HepG2 (cell line): ENCODE measurements around the gene MED9. TPM values are rescaled to one million over a fixed set of nuclear protein-coding genes. Genes with fewer than 3 reads are reported as not detected.
"Not testable (repeated sequence)": the region's sequence is repeated elsewhere in the genome, so short reads cannot be mapped to it uniquely, and the experiment has no call there.

Source experiments
- ATAC-seq: fragments of 200-7000 bp; cut with Tn5 transposase; 3 replicates; pipeline ENCODE4 v1.9.1; 2020; ENCODE audit warnings: mild to moderate bottlenecking, moderate library complexity
- BruUV-seq: library from RNA; stranded (reverse); fragments of 400-500 nt; replicated peaks from 2 replicates; lab custom pipeline; 2021; lab: Mats Ljungman, UMichigan
- CTCF ChIA-PET: fragments of 300-600 bp; formaldehyde crosslinking; extraction: SDS; loops from one replicate; lab custom pipeline; 2021; ENCODE audit warnings: low total read pairs, inconsistent platforms, low intra/inter-chr PET ratio; lab: Yijun Ruan, JAX
- POLR2A ChIA-PET: fragments of 350-600 bp; sonication (Branson Sonifier 250); formaldehyde crosslinking; loops from one replicate; lab custom pipeline; 2020; ENCODE audit warnings: antibody characterized with exemption, inconsistent platforms; lab: Yijun Ruan, JAX
- DNase-seq: peaks from one replicate; pipeline ENCODE4 v3.0.0-alpha.2; 2015; ENCODE audit warnings: low spot score
- FAIRE-seq: peaks from 3 replicates; lab custom pipeline; 2011; peaks lifted over from hg19 to GRCh38; lab: Jason Lieb, UNC
- H2AFZ ChIP-seq: one replicate; pipeline ENCODE4 v1.6.1; 2011; ENCODE audit warnings: low read length, inconsistent platforms
- H3K27ac ChIP-seq: fragments of 300-600 bp; 3 replicates; pipeline ENCODE4 v1.8.0; 2011; ENCODE audit warnings: mixed run types, mild to moderate bottlenecking, mixed read lengths, low read length, inconsistent platforms; ENCODE audit not compliant: insufficient read depth; ENCODE audit errors: extremely low read length
- H3K27me3 ChIP-seq, 2 experiments: fragments of 200-600 bp in 1 of 2; 2 replicates in 1 of 2; 3 replicates in 1 of 2; pipeline versions ENCODE4 v1.6.0 to v1.8.0; 2011; ENCODE audit warnings: low read length in 2 of 2, mild to moderate bottlenecking in 2 of 2, moderate library complexity in 2 of 2, inconsistent platforms in 1 of 2; ENCODE audit not compliant: insufficient read depth in 2 of 2, control insufficient read depth in 1 of 2
- H3K36me3 ChIP-seq, 2 experiments: fragments of 200-600 bp in 1 of 2; replicated peaks in 1 of 2; 2 replicates in 1 of 2; 3 replicates in 1 of 2; pipeline versions ENCODE4 v1.5.1 to v1.8.0; 2011; ENCODE audit warnings: low read length in 2 of 2, inconsistent platforms in 1 of 2; ENCODE audit not compliant: insufficient read depth in 2 of 2, control insufficient read depth in 1 of 2
- H3K4me1 ChIP-seq: 2 replicates; pipeline ENCODE4 v1.5.1; 2012; ENCODE audit warnings: low read length, inconsistent platforms; ENCODE audit not compliant: insufficient read depth
- H3K4me2 ChIP-seq: 2 replicates; pipeline ENCODE4 v1.6.0; 2011; ENCODE audit warnings: low read depth, low read length, inconsistent platforms
- H3K4me3 ChIP-seq, 3 experiments: fragments of 200-600 bp in 1 of 3; sonication (generic), shearing (Covaris generic) in 1 of 3; replicated peaks in 1 of 3; 2 replicates each; pipeline ENCODE4 v1.5.1; 2011 to 2016; ENCODE audit warnings: low read length in 3 of 3, inconsistent platforms in 2 of 3, low read depth in 2 of 3, mild to moderate bottlenecking in 2 of 3, control low read depth in 1 of 3, mixed read lengths in 1 of 3; ENCODE audit not compliant: insufficient read depth in 1 of 3
- H3K79me2 ChIP-seq: one replicate; pipeline ENCODE4 v1.6.1; 2011; ENCODE audit warnings: low read length, inconsistent platforms; ENCODE audit not compliant: insufficient read depth
- H3K9ac ChIP-seq: 2 replicates; pipeline ENCODE4 v1.6.0; 2011; ENCODE audit warnings: mild to moderate bottlenecking, low read depth, low read length, inconsistent platforms; ENCODE audit not compliant: insufficient read depth
- H3K9me3 ChIP-seq: 2 replicates; pipeline ENCODE4 v1.5.1; 2012; ENCODE audit warnings: mild to moderate bottlenecking, low read length
- H4K20me1 ChIP-seq: 2 replicates; pipeline ENCODE4 v1.6.0; 2011; ENCODE audit warnings: inconsistent platforms, mild to moderate bottlenecking, low read length, moderate library complexity; ENCODE audit not compliant: insufficient read depth
- ZEB1 ChIP-seq: IDR thresholded peaks from 2 replicates; pipeline ENCODE4 v1.6.1; 2012; ENCODE audit warnings: mild to moderate bottlenecking, low read depth, inconsistent platforms; ENCODE audit not compliant: insufficient replicate concordance
- WGBS: methylation state at CpG from one replicate; pipeline ENCODE4 v1.1.6; 2017; ENCODE audit warnings: low lambda C conversion rate; 5-methylcytosine and 5-hydroxymethylcytosine counted together
- in situ Hi-C: cut with HindIII; loops from 2 replicates; pipeline ENCODE4 v1.10.0; 2017; ENCODE audit warnings: low pct_unique_long_range_greater_than_20kb; ENCODE audit not compliant: extremely low pct_ligation_motif_present
- intact Hi-C: fragments of 100-400 bp; cut with micrococcal nuclease; formaldehyde crosslinking; loops from one replicate; pipeline ENCODE4 v1.10.0; 2022; ENCODE audit not compliant: unreplicated experiment
- polyA plus RNA-seq, 8 experiments: library from polyadenylated mRNA; depleted of rRNA in 3 of 8; stranded (reverse) in 7 of 8; unstranded in 1 of 8; fragments of >200 nt; fragmentation: Illumina TruSeq in 4 of 8; extraction: Trizol in 4 of 8; gene quantifications; 2 replicates each; pipeline versions ENCODE4 v1.2.1 to v1.2.3, GENCODE V29; 2011 to 2016; ENCODE audit warnings: low read depth in 4 of 8, missing spikeins in 1 of 8, mixed read lengths in 1 of 8; ENCODE audit not compliant: insufficient read depth in 1 of 8
- total RNA-seq, 5 experiments: library from RNA; depleted of rRNA; stranded (reverse); fragments of >200 nt; fragmentation: Illumina TruSeq; extraction: Trizol; gene quantifications; 2 replicates each; pipeline ENCODE4 v1.2.3, GENCODE V29; 2016; ENCODE audit warnings: low read depth in 1 of 5
- TF ChIP-seq, protein P1 (sequence below): sonication (generic); formaldehyde crosslinking; IDR thresholded peaks from 2 replicates; pipeline ENCODE4 v1.5.1; 2020; ENCODE audit warnings: mild to moderate bottlenecking, missing genetic modification reagents
- TF ChIP-seq, protein P2 (sequence below): sonication (generic); formaldehyde crosslinking; IDR thresholded peaks from 2 replicates; pipeline ENCODE4 v1.5.1; 2020; ENCODE audit warnings: mild to moderate bottlenecking, missing genetic modification reagents, moderate library complexity

Gene MED9
- total and polyA plus RNA-seq, 2 of the 13 experiments (the other 11 are each of a cell fraction or from before 2014, with no cell fraction given): 11.9 to 15.1 TPM

DNA sequence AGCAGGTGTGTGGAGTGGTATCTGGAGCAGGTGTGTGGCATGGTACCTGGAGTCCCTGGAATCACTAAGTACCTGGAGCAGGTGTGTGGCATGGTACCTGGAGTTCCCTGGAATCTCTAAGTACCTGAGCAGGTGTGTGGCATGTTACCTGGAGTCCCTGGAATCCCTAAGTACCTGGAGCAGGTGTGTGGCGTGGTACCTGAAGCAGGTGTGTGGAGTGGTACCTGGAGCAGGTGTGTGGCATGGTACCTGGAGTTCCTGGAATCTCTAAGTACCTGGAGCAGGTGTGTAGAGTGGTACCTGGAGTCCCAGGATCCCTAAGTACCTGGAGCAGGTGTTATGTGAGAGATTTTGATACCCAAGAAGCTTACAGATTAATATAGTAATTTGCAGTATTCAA, 22.1 kb upstream of the MED9 start:
- ATAC-seq, H3K9me3 ChIP-seq, POLR2A ChIA-PET, H3K36me3 ChIP-seq, H2AFZ ChIP-seq, H4K20me1 ChIP-seq, FAIRE-seq, H3K4me2 ChIP-seq, H3K4me3 ChIP-seq, DNase-seq, H3K27ac ChIP-seq, in situ Hi-C loops, CTCF ChIA-PET, H3K79me2 ChIP-seq, BruUV-seq, intact Hi-C loops, H3K9ac ChIP-seq: not testable (repeated sequence)
- peak; percentile 56 for TF ChIP-seq ZEB1
- Histone ChIP-seq H3K27me3 (0 out of 5 replicates have a peak, but pooled peaks cover 0 to 13% of the 10 kb centered on the region in 2 experiments), H3K4me1 (peaks cover 35% of the 10 kb centered on the region)
- WGBS: 63% methylated on average over 1 of the region's 1 CpG

DNA sequence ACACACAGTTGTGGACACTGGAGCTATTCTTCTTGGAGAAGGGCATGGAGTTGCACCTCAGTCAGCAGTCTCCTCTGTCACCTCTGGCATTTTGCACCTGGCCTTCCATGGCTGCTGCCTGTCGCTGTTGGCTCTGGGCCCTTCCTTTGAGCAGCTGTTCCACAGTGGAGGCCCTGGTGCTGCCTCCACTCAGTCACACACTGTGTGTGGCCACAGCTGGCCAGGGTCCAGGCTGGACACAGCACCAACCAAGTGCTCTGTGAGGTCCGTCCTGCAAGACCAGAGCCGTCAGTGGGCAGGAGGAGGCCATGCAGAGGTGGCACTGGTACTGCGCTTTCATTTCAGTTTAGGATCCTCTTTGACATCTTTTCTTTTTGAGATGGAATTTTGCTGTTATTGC, 21.6 kb upstream of the MED9 start:
- no peak overlapping the region for H2AFZ ChIP-seq
- in situ Hi-C loops: no loop called here
- H3K4me1 ChIP-seq: peaks cover 34% of the 10 kb centered on the region
- no peak overlapping the region for H3K4me3 ChIP-seq
- TF ChIP-seq, protein P1, sequence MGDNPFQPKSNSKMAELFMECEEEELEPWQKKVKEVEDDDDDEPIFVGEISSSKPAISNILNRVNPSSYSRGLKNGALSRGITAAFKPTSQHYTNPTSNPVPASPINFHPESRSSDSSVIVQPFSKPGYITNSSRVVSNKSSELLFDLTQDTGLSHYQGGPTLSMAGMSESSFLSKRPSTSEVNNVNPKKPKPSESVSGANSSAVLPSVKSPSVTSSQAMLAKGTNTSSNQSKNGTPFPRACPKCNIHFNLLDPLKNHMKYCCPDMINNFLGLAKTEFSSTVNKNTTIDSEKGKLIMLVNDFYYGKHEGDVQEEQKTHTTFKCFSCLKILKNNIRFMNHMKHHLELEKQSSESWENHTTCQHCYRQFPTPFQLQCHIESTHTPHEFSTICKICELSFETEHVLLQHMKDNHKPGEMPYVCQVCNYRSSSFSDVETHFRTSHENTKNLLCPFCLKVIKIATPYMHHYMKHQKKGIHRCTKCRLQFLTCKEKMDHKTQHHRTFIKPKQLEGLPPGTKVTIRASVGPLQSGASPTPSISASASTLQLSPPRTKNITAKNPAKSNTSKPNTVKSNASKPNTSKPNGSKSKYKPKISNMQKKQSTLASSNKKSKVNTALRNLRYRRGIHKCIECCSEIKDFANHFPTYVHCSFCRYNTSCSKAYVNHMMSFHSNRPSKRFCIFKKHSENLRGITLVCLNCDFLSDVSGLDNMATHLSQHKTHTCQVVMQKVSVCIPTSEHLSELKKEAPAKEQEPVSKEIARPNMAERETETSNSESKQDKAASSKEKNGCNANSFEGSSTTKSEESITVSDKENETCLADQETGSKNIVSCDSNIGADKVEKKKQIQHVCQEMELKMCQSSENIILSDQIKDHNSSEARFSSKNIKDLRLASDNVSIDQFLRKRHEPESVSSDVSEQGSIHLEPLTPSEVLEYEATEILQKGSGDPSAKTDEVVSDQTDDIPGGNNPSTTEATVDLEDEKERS (CRISPR knock-in tag): no peak
- TF ChIP-seq, protein P2, sequence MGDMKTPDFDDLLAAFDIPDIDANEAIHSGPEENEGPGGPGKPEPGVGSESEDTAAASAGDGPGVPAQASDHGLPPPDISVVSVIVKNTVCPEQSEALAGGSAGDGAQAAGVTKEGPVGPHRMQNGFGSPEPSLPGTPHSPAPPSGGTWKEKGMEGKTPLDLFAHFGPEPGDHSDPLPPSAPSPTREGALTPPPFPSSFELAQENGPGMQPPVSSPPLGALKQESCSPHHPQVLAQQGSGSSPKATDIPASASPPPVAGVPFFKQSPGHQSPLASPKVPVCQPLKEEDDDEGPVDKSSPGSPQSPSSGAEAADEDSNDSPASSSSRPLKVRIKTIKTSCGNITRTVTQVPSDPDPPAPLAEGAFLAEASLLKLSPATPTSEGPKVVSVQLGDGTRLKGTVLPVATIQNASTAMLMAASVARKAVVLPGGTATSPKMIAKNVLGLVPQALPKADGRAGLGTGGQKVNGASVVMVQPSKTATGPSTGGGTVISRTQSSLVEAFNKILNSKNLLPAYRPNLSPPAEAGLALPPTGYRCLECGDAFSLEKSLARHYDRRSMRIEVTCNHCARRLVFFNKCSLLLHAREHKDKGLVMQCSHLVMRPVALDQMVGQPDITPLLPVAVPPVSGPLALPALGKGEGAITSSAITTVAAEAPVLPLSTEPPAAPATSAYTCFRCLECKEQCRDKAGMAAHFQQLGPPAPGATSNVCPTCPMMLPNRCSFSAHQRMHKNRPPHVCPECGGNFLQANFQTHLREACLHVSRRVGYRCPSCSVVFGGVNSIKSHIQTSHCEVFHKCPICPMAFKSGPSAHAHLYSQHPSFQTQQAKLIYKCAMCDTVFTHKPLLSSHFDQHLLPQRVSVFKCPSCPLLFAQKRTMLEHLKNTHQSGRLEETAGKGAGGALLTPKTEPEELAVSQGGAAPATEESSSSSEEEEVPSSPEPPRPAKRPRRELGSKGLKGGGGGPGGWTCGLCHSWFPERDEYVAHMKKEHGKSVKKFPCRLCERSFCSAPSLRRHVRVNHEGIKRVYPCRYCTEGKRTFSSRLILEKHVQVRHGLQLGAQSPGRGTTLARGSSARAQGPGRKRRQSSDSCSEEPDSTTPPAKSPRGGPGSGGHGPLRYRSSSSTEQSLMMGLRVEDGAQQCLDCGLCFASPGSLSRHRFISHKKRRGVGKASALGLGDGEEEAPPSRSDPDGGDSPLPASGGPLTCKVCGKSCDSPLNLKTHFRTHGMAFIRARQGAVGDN: 0 out of 2 replicates have a peak, but pooled peaks have one; percentile 12
- TF ChIP-seq, all 625 proteins: peak for 1
- Histone ChIP-seq H3K79me2 (no peaks in the 10 kb centered on the region), H3K9ac (no peak overlapping the region), H3K27ac (no peak overlapping the region), H3K36me3 (no peaks in the 10 kb centered on the region), H3K27me3 (0 out of 5 replicates have a peak, but pooled peaks cover 0 to 9% of the 10 kb centered on the region in 2 experiments), H3K9me3 (peaks cover 5% of the 10 kb centered on the region; the same call in 1 of the 2 replicates), H4K20me1 (no peaks in the 10 kb centered on the region), H3K4me2 (no peak overlapping the region)
- intact Hi-C loops: no loop called here
- ATAC-seq (no peak), DNase-seq (no peak), FAIRE-seq (no peak)
- no TSS peak for BruUV-seq
- WGBS: 92% methylated on average over 3 of the region's 4 CpGs
- ChIA-PET POLR2A (no interaction called here), CTCF (no interaction called here)
